Epithelial cell of proximal tubule (primary cell): ENCODE measurements around the gene PHOX2B. TPM values are rescaled to one million over a fixed set of nuclear protein-coding genes. Genes with fewer than 3 reads are reported as not detected.

Source experiments
- DNase-seq: peaks from one replicate; pipeline ENCODE4 v3.0.0-alpha.2; 2011; ENCODE audit warnings: low read depth
- H3K4me3 ChIP-seq: 2 replicates; pipeline ENCODE4 v1.5.1; 2011; ENCODE audit warnings: low read depth, mild to moderate bottlenecking, low read length
- total RNA-seq: library from RNA; depleted of rRNA; stranded (reverse); fragments of >200 nt; gene quantifications from 2 replicates; pipeline ENCODE4 v1.2.3, GENCODE V29; 2015
- TF ChIP-seq, protein P1 (sequence below): conservative IDR thresholded peaks from 2 replicates; pipeline ENCODE4 v1.5.1; 2012; ENCODE audit warnings: low read depth, mild to moderate bottlenecking, low read length

Gene PHOX2B
- total RNA-seq, 1 donor from 2014 or later = not detected

DNA sequence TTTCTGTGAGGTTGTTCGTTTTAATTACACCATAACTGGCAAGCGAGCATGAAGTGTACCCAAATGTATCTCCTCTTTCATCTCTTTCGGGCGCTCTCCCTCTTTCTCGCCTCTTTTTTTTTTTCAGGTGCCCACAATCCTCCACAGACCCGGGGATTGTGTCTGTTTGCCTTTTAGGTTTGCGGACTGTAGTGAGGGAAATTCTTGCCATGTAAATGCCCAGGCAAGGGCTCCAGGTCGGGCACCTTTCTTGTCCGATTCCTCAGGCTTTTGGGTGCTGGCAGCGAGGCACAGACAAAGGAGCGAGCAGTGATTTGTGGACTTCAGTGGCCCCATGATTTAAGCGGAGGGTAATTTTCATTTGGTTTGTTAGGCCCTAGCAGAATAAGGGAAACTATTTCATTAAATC lies 1.1 kb upstream of the PHOX2B start:
- TF ChIP-seq, protein P1, sequence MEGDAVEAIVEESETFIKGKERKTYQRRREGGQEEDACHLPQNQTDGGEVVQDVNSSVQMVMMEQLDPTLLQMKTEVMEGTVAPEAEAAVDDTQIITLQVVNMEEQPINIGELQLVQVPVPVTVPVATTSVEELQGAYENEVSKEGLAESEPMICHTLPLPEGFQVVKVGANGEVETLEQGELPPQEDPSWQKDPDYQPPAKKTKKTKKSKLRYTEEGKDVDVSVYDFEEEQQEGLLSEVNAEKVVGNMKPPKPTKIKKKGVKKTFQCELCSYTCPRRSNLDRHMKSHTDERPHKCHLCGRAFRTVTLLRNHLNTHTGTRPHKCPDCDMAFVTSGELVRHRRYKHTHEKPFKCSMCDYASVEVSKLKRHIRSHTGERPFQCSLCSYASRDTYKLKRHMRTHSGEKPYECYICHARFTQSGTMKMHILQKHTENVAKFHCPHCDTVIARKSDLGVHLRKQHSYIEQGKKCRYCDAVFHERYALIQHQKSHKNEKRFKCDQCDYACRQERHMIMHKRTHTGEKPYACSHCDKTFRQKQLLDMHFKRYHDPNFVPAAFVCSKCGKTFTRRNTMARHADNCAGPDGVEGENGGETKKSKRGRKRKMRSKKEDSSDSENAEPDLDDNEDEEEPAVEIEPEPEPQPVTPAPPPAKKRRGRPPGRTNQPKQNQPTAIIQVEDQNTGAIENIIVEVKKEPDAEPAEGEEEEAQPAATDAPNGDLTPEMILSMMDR = no peak
- DNase-seq = no peak
- H3K4me3 ChIP-seq = no peak overlapping the region

GRCh38 chr4:41748074-41748570 lies 403 bp downstream of the PHOX2B start:
- no peak overlapping the region for H3K4me3 ChIP-seq
- TF ChIP-seq, protein P1 = no peak
- no peak for DNase-seq

DNA sequence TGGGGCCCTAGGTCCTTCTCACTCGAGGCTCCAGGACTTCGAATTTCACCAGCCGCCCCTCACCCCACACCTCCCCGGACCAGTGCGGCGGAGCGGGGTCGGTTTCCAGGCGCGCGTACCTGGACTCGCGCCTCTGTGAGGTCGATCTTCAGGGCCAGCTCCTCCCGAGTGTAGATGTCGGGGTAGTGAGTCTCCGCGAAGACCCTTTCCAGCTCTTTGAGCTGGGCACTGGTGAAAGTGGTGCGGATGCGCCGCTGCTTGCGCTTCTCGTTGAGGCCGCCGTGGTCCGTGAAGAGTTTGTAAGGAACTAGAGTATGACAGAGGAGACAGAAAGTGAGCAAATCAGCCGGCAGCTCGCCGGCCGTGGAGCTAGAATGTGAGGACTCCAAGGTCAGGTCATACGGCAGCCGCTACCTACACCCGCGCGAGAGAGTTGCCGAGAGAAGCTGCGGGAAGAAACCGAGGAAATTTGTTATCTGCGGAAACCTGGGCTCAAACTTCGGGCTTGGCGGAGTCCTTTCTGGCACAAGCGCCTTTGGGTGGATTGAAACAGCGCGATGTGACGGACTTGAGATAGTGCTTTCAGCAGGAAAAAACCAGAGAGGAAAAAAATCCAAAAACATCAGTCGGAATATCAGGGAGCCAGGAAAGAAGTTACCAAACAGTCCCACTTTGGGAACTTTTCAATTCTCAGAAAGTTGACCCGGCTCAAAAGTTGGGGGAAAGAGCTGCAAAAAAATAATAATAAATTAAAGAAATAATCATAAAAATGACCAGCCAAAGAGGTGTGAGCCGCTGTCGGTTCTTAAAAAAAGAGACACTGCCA lies 1.1 kb downstream of the PHOX2B start:
- H3K4me3 ChIP-seq = no peak overlapping the region
- TF ChIP-seq, protein P1 = no peak
- no peak for DNase-seq

DNA sequence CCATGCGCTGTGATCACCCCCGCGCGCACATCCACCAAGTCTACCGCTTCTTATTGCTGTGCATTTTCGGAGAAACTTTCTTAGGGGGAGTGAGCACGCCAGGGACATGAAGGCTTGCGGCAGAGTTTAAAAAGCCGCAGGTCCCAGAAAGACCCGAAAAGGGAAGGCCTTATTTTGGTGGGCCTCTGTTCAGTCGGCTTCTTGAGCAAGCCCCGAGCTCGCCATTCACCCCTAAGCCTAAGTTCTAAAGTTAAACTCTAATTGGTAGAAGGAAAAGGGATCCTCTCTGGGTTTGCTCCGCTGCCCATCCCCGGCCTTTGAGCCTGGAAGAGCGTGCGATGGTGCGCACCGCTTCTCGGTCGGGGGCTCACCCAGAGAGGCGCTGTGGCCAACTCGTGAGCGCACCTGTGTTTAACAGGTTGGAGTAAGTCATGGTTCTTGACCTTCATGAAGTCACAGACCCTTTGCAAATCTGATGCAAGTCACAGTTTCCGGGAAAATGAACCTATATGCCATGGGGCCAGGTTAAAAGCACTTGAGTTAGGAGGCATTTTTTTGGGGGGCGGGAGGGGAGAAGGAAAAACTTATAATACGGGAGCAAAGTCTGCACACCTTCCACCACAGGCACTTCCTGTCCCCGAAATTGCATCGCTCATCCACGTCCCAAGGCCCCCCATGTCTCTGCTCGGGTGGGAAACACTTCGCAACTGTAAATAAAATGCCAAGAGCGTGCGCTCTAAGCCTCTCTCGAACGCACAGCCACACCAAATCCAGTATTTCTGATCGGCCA lies 1.9 kb downstream of the PHOX2B start:
- no peak for DNase-seq
- H3K4me3 ChIP-seq = no peak overlapping the region
- TF ChIP-seq, protein P1 = no peak

- H3K4me3 ChIP-seq = no peak overlapping the region
- DNase-seq = no peak
- TF ChIP-seq, protein P1 = no peak
Measured at GRCh38 chr4:41746025-41746439, 2.5 kb downstream of the PHOX2B start.

GRCh38 chr4:41745292-41746024 lies 3.1 kb downstream of the PHOX2B start:
- H3K4me3 ChIP-seq = no peak overlapping the region
- TF ChIP-seq, protein P1 = no peak
- no peak for DNase-seq
